PFSK-1 (cell line): ENCODE data around the gene RPUSD3.

Experiments
- POLR2AphosphoS5 ChIP-seq: IDR thresholded peaks from 2 replicates; pipeline ENCODE4 v1.6.1; 2012; ENCODE audit warnings: low read depth, mild to moderate bottlenecking, control low read depth, low read length, moderate library complexity
- TAF1 ChIP-seq: IDR thresholded peaks from 2 replicates; pipeline ENCODE4 v1.6.1; 2012; ENCODE audit warnings: low read length, control low read depth, borderline replicate concordance; ENCODE audit not compliant: insufficient read depth

DNA sequence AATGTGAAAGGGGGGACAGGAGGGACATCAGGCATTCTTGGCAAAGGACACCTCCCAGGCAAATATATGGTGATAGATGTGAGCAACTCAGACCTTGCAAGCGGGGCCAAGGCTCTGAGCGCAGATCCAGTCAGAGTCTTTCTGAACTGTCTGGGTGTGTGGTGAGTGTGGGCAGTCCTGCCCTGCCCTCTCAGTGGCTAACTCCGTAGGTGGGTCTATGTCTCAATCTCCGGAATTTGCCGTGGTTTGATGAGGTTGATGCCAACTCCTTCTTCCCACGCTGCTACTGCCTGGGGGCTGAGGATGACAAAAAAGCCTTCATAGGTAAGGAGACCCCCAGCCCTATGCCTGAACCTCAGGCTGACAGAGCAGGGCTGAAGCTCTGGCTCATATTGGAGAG, 26.4 kb downstream of the RPUSD3 start:
- no peak for TF ChIP-seq POLR2AphosphoS5
- TF ChIP-seq TAF1 = no peak
